GM12892 (cell line): ENCODE data around the gene STRIP2.

Experiments used
- POLR2A ChIP-seq: IDR thresholded peaks from 2 replicates; pipeline ENCODE4 v1.6.1; 2011; ENCODE audit warnings: low read depth, low read length, control low read depth
- POLR2AphosphoS5 ChIP-seq: IDR thresholded peaks from 2 replicates; pipeline ENCODE4 v1.6.1; 2011; ENCODE audit warnings: low read depth, low read length, control low read depth
- TAF1 ChIP-seq: IDR thresholded peaks from 2 replicates; pipeline ENCODE4 v1.6.1; 2011; ENCODE audit warnings: low read depth, mild to moderate bottlenecking, control low read depth, low read length, borderline replicate concordance

GRCh38 chr7:129401967-129402860 lies 32.0 kb upstream of the STRIP2 start:
- TF ChIP-seq POLR2A (no peak), POLR2AphosphoS5 (no peak), TAF1 (no peak)
